AG08395 (cell line): ENCODE data around the gene KCNH6.

ENCODE experiments used
- DNase-seq: peaks from one replicate; pipeline ENCODE4 v3.0.0; 2012; ENCODE audit warnings: mixed read lengths, low spot score

Gene KCNH6, protein sequence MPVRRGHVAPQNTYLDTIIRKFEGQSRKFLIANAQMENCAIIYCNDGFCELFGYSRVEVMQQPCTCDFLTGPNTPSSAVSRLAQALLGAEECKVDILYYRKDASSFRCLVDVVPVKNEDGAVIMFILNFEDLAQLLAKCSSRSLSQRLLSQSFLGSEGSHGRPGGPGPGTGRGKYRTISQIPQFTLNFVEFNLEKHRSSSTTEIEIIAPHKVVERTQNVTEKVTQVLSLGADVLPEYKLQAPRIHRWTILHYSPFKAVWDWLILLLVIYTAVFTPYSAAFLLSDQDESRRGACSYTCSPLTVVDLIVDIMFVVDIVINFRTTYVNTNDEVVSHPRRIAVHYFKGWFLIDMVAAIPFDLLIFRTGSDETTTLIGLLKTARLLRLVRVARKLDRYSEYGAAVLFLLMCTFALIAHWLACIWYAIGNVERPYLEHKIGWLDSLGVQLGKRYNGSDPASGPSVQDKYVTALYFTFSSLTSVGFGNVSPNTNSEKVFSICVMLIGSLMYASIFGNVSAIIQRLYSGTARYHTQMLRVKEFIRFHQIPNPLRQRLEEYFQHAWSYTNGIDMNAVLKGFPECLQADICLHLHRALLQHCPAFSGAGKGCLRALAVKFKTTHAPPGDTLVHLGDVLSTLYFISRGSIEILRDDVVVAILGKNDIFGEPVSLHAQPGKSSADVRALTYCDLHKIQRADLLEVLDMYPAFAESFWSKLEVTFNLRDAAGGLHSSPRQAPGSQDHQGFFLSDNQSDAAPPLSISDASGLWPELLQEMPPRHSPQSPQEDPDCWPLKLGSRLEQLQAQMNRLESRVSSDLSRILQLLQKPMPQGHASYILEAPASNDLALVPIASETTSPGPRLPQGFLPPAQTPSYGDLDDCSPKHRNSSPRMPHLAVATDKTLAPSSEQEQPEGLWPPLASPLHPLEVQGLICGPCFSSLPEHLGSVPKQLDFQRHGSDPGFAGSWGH

GRCh38 chr17:63523253-63523855 is at the start of gene KCNH6:
TSS of gene KCNH6 (plus strand) at chr17:63523358. CDS start at chr17:63523414, 56 bp downstream.
- DNase-seq = no peak

DNA sequence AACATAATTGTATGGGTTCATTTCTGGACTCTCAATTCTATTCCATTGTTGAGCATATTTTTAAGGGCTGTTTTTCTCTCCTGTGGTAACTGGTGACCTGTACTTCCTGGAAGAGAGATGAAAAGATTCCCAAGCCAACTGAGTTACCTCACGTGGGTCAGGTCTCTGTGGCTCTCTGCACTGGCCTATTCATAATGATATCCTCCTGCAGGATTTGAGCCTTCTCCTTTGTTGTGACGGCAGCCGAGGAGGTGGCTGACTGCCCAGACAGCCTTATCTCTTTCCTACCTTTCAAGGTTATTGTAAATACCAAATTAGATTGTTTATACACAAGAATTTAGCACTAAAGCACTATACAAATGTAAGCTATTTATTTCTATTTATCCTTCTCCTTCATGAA is 49.0 kb upstream of the KCNH6 start:
- DNase-seq = no peak

GRCh38 chr17:63474586-63475460 is 48.3 kb upstream of the KCNH6 start:
- no peak for DNase-seq

- DNase-seq = no peak
Observed at GRCh38 chr17:63475491-63476412, 47.4 kb upstream of the KCNH6 start.

DNA sequence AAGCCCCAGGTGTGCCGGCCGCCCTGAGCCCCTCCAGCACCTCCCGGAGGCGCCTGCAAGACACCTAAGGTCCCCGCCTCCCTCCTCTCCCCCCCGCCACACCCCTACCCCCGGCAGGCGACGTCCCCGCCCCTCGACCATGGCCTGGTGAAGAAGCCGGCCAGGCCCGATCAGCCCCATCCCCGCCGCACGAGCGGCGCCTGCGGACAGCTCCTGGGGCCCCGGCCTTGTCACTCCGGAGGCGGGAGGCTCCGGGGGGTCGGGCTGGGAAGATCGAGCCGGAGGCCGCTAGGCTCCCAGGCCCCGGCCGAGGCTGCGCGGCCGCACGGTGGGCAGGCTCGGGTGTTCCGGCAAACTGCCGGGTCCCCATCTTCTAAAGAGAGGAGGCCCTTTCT is 46.7 kb upstream of the KCNH6 start:
- DNase-seq = peak; percentile 26

- peak; percentile 26 for DNase-seq
Observed at GRCh38 chr17:63476854-63477479, 46.2 kb upstream of the KCNH6 start, which contains the start of gene ACE. TSS of gene ACE (plus strand) at chr17:63477061. CDS start at chr17:63477095, 34 bp downstream.

DNA sequence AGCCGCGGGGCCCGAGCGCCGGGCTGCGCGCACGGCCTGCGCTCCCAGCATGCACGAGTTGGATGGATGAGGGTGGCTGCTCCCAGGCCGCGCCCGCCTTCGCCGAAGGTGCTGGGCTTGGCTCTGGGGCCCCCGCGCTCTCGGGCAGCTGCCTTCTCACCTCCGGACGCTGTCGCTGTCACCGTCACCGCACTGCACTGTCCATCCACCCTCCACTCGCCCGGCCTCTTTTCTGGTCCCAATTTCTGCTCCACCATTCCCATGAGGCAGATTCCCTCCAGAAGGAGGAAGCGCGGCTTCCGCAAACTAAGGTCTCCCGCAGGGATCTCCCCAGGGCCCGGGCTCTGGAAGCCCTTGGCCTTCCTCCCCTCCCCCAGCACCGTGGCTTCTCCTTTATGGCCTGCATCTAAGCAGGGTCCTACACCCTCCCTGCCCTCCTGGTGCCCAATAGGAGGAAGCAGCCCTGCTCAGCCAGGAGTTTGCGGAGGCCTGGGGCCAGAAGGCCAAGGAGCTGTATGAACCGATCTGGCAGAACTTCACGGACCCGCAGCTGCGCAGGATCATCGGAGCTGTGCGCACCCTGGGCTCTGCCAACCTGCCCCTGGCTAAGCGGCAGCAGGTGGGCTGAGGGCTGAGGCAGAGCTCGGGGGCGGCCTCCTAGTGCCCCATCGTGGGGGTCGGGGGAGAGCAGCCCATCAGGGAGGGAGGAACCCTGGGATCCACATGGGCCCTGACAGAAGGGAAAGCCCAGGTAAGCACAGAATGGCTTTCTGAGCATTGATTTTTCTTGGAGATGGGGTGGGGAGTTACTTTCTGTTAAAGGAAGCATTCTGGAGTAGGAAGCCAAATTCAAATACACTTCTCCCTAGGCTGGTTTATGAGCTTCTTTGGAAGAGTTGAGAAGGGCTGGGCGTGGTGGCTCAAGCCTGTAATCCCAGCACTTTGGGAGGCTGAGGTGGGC is 45.4 kb upstream of the KCNH6 start:
- DNase-seq = no peak

GRCh38 chr17:63478814-63479494 is 44.2 kb upstream of the KCNH6 start:
- peak; percentile 99 for DNase-seq

GRCh38 chr17:63479495-63480184 is 43.5 kb upstream of the KCNH6 start:
- DNase-seq = no peak

GRCh38 chr17:63480192-63480784 is 42.9 kb upstream of the KCNH6 start:
- no peak for DNase-seq

GRCh38 chr17:63480826-63481487 is 42.2 kb upstream of the KCNH6 start:
- DNase-seq = no peak

DNA sequence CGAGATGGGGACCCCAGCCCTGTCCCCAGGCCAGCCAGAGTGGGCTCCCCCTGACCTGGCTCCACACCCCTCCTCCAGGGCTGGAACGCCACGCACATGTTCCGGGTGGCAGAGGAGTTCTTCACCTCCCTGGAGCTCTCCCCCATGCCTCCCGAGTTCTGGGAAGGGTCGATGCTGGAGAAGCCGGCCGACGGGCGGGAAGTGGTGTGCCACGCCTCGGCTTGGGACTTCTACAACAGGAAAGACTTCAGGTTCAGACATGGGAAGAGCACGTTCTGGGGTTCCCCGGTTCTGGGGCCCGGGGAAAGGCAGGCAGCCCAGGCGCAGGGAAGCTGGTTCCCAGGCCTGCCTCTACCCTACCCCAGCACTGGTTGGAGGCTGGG is 41.7 kb upstream of the KCNH6 start:
- DNase-seq = no peak

DNA sequence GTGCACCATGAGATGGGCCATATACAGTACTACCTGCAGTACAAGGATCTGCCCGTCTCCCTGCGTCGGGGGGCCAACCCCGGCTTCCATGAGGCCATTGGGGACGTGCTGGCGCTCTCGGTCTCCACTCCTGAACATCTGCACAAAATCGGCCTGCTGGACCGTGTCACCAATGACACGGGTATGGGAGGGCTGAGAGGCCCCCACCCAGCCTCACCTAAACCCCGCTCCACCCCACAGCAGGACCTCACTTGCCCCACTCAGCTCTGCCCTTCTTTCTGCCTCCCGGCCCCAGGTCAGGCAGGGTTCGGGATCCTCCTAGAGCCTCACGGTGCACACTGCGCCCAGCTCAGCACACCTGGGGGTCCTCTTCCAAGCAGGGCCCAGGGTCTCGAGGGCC is 40.6 kb upstream of the KCNH6 start:
- DNase-seq = no peak

- no peak for DNase-seq
Observed at GRCh38 chr17:63483038-63483437, 40.1 kb upstream of the KCNH6 start.

- DNase-seq = no peak
Observed at GRCh38 chr17:63483655-63484575, 39.2 kb upstream of the KCNH6 start.
